ENCODE results near the gene SYVN1. TPM values are rescaled to one million over a fixed set of nuclear protein-coding genes. Genes with fewer than 3 reads are reported as not detected.

Gene SYVN1
- total RNA-seq, 2 experiments from 2014 or later: 89.1 to 96.8 TPM

DNA sequence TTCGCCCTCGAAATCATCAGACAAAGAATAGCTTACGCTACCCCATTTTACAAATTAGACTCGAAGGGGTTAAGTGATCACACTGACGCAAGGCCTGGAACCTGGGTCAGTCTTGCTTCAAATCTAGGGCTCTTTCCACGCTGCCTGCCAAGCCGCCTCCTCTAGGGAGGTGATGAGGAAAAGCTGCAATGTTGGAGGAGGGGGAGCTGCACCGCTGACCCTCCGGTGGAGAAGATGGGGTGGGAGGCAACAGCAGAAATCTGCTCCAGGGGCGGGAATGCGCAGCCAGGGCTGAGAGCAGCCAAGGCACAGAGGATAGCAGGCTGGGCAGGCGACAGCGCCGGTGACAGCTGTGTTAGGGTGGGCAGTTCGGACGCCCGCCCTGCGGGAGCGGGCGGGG lies 595 bp downstream of the SYVN1 start:
- Mint-ChIP-seq H3K36me3 (ENCODE audit: low read depth) (peaks cover 64% of the 10 kb centered on the region), H3K9me3 (no peaks in the 10 kb centered on the region), H3K27me3 (no peaks in the 10 kb centered on the region), H3K4me3 (peak overlapping the region; percentile 99), H3K4me1 (ENCODE audit: low read depth) (peaks cover 45% of the 10 kb centered on the region), H3K27ac (peak overlapping the region; percentile 100)
- H3K27ac ChIP-seq (ENCODE audit: low read depth in 1 of 2, low read length in 2 of 2): peak overlapping the region; percentile 96 to 99
- TF ChIP-seq, protein P1, sequence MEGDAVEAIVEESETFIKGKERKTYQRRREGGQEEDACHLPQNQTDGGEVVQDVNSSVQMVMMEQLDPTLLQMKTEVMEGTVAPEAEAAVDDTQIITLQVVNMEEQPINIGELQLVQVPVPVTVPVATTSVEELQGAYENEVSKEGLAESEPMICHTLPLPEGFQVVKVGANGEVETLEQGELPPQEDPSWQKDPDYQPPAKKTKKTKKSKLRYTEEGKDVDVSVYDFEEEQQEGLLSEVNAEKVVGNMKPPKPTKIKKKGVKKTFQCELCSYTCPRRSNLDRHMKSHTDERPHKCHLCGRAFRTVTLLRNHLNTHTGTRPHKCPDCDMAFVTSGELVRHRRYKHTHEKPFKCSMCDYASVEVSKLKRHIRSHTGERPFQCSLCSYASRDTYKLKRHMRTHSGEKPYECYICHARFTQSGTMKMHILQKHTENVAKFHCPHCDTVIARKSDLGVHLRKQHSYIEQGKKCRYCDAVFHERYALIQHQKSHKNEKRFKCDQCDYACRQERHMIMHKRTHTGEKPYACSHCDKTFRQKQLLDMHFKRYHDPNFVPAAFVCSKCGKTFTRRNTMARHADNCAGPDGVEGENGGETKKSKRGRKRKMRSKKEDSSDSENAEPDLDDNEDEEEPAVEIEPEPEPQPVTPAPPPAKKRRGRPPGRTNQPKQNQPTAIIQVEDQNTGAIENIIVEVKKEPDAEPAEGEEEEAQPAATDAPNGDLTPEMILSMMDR (IDR thresholded peaks at IDR 0.05): no peak
- DNase-seq: no peak
- POLR2A ChIA-PET: interaction anchor here (1.5 to 4.4 kb wide), 10 partner anchors 12 to 481 kb away, joined by 3 to 136 read pairs (median 22); partner anchors contain the start of genes FAU, MALAT1, MRPL49 and PCNX3
- no peaks in the 10 kb centered on the region for H3K9me3 ChIP-seq (ENCODE audit: control insufficient read depth in 1 of 2, insufficient read depth in 1 of 2, low read length in 2 of 2)
- intact Hi-C loops (cut with DNase I, micrococcal nuclease): loop anchor here (1.0 to 5.0 kb wide), 3 partner anchors 17 to 216 kb away; partner anchors contain the start of genes ATG2A (in 1 of the 2), VPS51 (in 1 of the 2) and ZNHIT2 (in 1 of the 2)
- peaks cover 45% of the 10 kb centered on the region for H3K36me3 ChIP-seq (ENCODE audit: insufficient read depth, low read length)
- ATAC-seq (ENCODE audit: poor library complexity): no peak
- H3K4me1 ChIP-seq (ENCODE audit: insufficient read depth, low read length): peaks cover 47% of the 10 kb centered on the region
- CTCF ChIA-PET: interaction anchor here (1.0 to 1.4 kb wide), 2 partner anchors 16 to 23 kb away, joined by 3 to 5 read pairs; partner anchors contain the start of gene ZNHIT2
- no peaks in the 10 kb centered on the region for H3K27me3 ChIP-seq (ENCODE audit: control insufficient read depth in 1 of 2, insufficient read depth in 2 of 2, low read length in 2 of 2)
- H3K4me3 ChIP-seq (ENCODE audit: low read length): peak overlapping the region; percentile 83

DNA sequence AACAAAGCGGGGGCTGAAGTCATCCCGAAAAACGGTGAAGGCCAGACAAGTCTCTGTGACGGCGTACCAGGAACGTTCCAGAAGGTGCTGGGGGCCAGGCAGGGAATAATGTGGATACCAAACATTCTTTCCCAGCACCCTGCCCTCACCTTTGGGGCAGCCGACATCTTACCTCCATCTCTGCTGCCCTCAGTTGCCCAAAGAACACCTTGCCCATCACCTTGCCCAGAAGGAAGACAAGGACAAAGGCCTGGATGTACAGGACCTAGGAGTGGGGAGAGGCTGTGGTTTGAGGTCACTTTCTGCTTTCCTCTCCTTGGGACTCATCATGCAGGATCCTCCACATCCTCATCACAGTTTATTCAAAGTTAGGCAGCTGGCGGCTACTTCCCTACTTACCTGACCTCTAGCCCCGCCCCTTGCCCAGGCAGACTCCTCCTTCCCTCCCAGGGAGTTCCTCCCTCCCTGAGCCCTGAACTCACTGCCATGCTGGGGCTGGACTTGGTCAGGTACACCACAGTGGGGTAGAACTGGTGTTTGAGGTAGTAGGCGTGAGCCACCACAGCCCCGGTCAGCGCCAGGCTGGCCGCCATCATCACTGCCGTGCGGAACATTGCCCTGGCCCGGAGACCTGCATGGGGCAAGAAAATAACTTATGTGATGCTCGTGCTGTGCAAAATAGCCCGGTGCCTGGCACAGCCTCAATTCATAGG lies 1.2 kb downstream of the SYVN1 start:
- Histone ChIP-seq H3K27ac (ENCODE audit: low read depth in 1 of 2, low read length in 2 of 2) (peak overlapping the region; percentile 96 to 99), H3K4me3 (ENCODE audit: low read length) (peak overlapping the region; percentile 83), H3K4me1 (ENCODE audit: insufficient read depth, low read length) (peaks cover 47% of the 10 kb centered on the region), H3K27me3 (ENCODE audit: control insufficient read depth in 1 of 2, insufficient read depth in 2 of 2, low read length in 2 of 2) (no peaks in the 10 kb centered on the region), H3K36me3 (ENCODE audit: insufficient read depth, low read length) (peaks cover 51% of the 10 kb centered on the region), H3K9me3 (ENCODE audit: control insufficient read depth in 1 of 2, insufficient read depth in 1 of 2, low read length in 2 of 2) (no peaks in the 10 kb centered on the region)
- TF ChIP-seq, protein P1 (IDR thresholded peaks at IDR 0.05): no peak
- no peaks in the 10 kb centered on the region for H3K9me3 Mint-ChIP-seq
- intact Hi-C loops (cut with DNase I, micrococcal nuclease): loop anchor here in 1 of 2 experiments (5.0 kb wide), 1 partner anchor 216 kb away; the partner anchor contains the start of gene ATG2A
- peaks cover 45% of the 10 kb centered on the region for H3K4me1 Mint-ChIP-seq (ENCODE audit: low read depth)
- H3K27me3 Mint-ChIP-seq: no peaks in the 10 kb centered on the region
- ATAC-seq (ENCODE audit: poor library complexity) (no peak), DNase-seq (peak in 8 of 14 experiments; percentile 35 to 69 (median 52))
- H3K36me3 Mint-ChIP-seq (ENCODE audit: low read depth): peaks cover 69% of the 10 kb centered on the region
- H3K4me3 Mint-ChIP-seq: peak overlapping the region; percentile 99
- ChIA-PET POLR2A (interaction anchor here (2.1 to 4.4 kb wide), 7 partner anchors 11 to 389 kb away, joined by 9 to 136 read pairs (median 18); partner anchors contain the start of genes FAU, MALAT1, MRPL49 and RASGRP2), CTCF (interaction anchor here (1.0 to 1.4 kb wide), 2 partner anchors 16 to 23 kb away, joined by 3 to 5 read pairs; partner anchors contain the start of gene ZNHIT2)
- peak overlapping the region; percentile 100 for H3K27ac Mint-ChIP-seq

DNA sequence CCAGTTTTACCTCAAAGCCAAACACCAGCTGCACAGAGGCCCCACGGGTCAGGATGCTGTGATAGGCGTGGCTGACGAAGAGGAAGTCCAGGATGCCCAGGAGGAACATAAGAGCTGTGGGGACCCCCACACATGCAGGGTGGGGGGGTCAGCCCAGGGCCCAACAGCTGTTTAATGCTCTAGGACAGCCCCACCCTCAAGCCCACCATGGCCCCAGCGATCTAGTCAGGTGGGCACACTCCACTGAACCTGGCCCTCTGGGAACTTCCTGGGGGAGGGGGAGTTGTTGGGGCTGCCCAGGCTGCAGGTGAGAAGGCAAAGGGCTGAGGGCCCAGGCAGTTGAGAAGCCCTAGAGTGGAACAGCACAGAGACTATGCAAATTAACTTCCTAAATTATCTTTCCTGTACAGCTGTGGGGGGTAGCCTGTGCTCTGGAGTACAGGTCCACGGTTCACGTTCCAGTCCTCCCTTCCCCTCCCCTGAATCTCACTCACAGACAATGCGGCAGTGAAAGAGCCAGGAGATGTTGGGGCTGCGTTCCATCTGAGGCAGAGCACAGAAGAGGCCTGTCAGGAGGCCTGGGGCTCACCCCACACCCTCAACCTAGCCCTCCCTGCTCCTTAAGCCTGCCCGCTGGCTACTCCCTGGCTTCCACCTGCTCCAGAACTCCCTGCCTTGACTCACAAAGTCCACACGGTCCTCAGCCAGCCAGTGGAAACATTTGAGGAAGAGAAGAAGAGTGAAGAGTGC lies 1.9 kb downstream of the SYVN1 start:
- ChIA-PET POLR2A (interaction anchor here (0.8 to 4.4 kb wide), 3 partner anchors 10 to 20 kb away, joined by 5 to 57 read pairs (median 18); partner anchors contain the start of genes FAU, MRPL49, TM7SF2 and ZNHIT2), CTCF (interaction anchor here (1.4 kb wide), 1 partner anchor 22 kb away, joined by 5 read pairs; no protein-coding TSS in a partner anchor)
- H3K36me3 ChIP-seq (ENCODE audit: insufficient read depth, low read length): peaks cover 58% of the 10 kb centered on the region
- H3K27ac ChIP-seq (ENCODE audit: low read depth in 1 of 2, low read length in 2 of 2): no peak overlapping the region
- intact Hi-C loops (cut with DNase I, micrococcal nuclease): loop anchor here in 1 of 2 experiments (5.0 kb wide), 1 partner anchor 215 kb away; the partner anchor contains the start of gene ATG2A
- H3K4me3 ChIP-seq (ENCODE audit: low read length): no peak overlapping the region
- no peaks in the 10 kb centered on the region for H3K27me3 ChIP-seq (ENCODE audit: control insufficient read depth in 1 of 2, insufficient read depth in 2 of 2, low read length in 2 of 2)
- DNase-seq (peak in 2 of 14 experiments; percentile 2 to 31), ATAC-seq (ENCODE audit: poor library complexity) (no peak)
- Mint-ChIP-seq H3K4me3 (peak overlapping the region; percentile 99), H3K27ac (peak overlapping the region; percentile 100), H3K27me3 (no peaks in the 10 kb centered on the region), H3K4me1 (ENCODE audit: low read depth) (peaks cover 45% of the 10 kb centered on the region), H3K9me3 (no peaks in the 10 kb centered on the region), H3K36me3 (ENCODE audit: low read depth) (peaks cover 77% of the 10 kb centered on the region)
- peaks cover 47% of the 10 kb centered on the region for H3K4me1 ChIP-seq (ENCODE audit: insufficient read depth, low read length)
- no peaks in the 10 kb centered on the region for H3K9me3 ChIP-seq (ENCODE audit: control insufficient read depth in 1 of 2, insufficient read depth in 1 of 2, low read length in 2 of 2)
- TF ChIP-seq, protein P1 (IDR thresholded peaks at IDR 0.05): no peak

Measured in CD4-positive, alpha-beta T cell (primary cell).